ENCODE results near the gene GAS1. TPM values are rescaled to one million over a fixed set of nuclear protein-coding genes. Genes with fewer than 3 reads are reported as not detected.

GAS1 gene
- total and polyA plus RNA-seq, 2 of the 8 experiments (the other 6 are each of a cell fraction or from before 2014, with no cell fraction given) = 2.8 to 5.7 TPM

DNA sequence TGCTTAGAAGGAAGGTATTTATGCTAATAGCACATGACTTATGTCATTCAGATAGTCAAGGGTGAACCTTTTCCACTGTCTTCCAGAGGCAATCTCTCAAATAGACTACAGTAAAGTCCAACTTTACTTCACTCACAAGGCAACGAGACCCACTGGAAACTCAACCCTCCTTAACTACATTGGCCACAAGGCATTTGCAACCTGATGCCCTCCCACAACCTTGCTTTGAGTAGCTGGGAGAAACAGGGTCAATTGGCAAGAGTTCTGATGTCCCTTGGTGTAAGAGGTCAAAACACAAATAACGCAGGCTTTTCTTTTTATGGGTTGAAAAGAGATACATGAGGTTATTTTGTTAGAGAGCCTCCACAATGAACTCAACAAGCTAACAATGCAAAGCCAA, 6.1 kb downstream of the GAS1 start (continued):
- TF ChIP-seq, protein P1, sequence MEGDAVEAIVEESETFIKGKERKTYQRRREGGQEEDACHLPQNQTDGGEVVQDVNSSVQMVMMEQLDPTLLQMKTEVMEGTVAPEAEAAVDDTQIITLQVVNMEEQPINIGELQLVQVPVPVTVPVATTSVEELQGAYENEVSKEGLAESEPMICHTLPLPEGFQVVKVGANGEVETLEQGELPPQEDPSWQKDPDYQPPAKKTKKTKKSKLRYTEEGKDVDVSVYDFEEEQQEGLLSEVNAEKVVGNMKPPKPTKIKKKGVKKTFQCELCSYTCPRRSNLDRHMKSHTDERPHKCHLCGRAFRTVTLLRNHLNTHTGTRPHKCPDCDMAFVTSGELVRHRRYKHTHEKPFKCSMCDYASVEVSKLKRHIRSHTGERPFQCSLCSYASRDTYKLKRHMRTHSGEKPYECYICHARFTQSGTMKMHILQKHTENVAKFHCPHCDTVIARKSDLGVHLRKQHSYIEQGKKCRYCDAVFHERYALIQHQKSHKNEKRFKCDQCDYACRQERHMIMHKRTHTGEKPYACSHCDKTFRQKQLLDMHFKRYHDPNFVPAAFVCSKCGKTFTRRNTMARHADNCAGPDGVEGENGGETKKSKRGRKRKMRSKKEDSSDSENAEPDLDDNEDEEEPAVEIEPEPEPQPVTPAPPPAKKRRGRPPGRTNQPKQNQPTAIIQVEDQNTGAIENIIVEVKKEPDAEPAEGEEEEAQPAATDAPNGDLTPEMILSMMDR (IDR thresholded peaks at IDR 0.05; ENCODE audit: control extremely low read depth in 1 of 3, insufficient read depth in 1 of 3, low read depth in 1 of 3, low read length in 3 of 3) = no peak
- TF ChIP-seq SP1 (IDR thresholded peaks at IDR 0.05; ENCODE audit: low read depth, low read length) (no peak), POLR2A (IDR thresholded peaks at IDR 0.05; ENCODE audit: control extremely low read depth in 1 of 2, low read depth in 2 of 2, low read length in 2 of 2) (no peak), KDM4A (IDR thresholded peaks at IDR 0.05; ENCODE audit: low read depth, low read length, severe bottlenecking) (no peak)
